GM10847 (cell line): ENCODE measurements around the gene RPL6.
A peak's percentile ranks its signal among the peaks of the same experiment; 100 is the strongest.

Experiments
- POLR2A ChIP-seq: IDR thresholded peaks from 2 replicates; pipeline ENCODE4 v1.6.1; 2011; ENCODE audit not compliant: insufficient read length; ENCODE audit errors: extremely low read depth

Gene RPL6

GRCh38 chr12:112382866-112383265 is 26.5 kb downstream of the RPL6 start:
- no peak for TF ChIP-seq POLR2A

DNA sequence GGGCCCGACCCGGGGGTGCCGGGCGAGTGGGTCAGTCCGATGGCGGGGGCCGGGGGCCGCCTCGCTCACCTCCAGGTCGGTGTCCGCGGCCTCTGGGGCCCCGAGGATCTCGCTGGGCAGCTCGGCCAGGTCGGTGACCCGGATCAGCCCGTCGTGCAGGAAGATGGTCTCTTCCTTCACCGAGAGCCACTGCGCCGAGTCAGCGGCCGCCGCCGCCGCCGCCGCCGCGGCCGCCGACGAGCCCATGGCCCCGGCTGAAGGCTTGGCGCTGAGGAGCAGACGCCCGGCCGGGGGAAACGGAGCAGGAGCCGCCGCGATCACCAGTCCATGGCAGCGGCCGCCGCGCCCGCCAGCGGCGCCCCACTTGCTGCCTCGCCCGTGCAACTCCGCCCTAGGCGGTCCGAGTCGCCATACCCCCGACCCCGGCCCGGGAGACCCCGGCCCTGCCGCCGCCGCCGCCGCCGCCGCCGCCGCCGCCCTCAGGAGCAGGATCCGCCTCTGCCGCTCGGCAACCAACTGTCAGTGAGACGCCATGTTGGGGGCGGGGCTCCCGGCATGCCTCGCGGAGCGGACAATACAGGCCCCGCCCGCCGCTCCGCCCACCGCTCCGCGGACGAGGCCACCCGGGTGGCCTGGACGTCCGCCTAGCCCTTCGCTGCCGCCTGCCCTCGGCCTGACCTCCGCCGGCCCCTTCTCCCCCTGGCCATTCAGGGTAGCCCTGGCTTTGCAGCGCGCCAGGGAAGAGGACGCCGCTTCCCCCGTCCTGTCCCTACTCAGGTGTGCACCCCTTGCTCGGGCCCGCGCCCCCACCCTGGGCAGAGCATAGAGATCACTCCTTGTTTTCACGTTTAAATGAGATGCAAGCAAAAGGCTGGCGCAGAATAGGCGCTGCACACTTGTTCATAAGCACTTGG is 27.3 kb downstream of the RPL6 start, which contains the start of gene HECTD4:
TSS of gene HECTD4 (minus strand) at position 549 of the 914 bp plus-strand sequence. CDS start at position 246, 303 bp downstream.
- TF ChIP-seq POLR2A = peak; percentile 83

- TF ChIP-seq POLR2A = no peak
These were observed 28.0 kb downstream of the RPL6 start for GRCh38 chr12:112381406-112381882.

GRCh38 chr12:112380663-112381405 is 28.6 kb downstream of the RPL6 start:
- no peak for TF ChIP-seq POLR2A

- TF ChIP-seq POLR2A = no peak
These were observed 34.3 kb downstream of the RPL6 start for GRCh38 chr12:112375105-112375504.

- TF ChIP-seq POLR2A = no peak
These were observed 35.2 kb downstream of the RPL6 start for GRCh38 chr12:112374166-112374740.

GRCh38 chr12:112370868-112371510 is 38.4 kb downstream of the RPL6 start:
- TF ChIP-seq POLR2A = no peak

DNA sequence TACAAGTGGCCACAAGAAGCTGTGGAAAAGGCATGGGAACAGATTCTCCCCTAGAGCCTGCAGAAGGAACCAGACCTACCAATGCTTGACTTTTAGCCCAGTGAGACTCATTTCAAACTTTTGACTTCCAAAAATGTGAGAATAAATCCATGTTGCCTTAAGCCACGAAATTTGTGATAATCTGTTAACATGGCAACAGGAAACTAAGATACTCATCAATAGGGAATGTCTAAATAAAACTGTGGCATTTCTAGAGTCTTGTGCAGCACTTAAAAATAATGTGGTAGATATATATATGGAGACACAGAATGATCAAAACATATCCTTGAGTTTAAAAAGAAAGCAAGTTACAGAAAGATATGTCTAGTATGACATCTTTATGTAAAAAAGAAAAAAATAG is 39.2 kb downstream of the RPL6 start:
- TF ChIP-seq POLR2A = no peak

DNA sequence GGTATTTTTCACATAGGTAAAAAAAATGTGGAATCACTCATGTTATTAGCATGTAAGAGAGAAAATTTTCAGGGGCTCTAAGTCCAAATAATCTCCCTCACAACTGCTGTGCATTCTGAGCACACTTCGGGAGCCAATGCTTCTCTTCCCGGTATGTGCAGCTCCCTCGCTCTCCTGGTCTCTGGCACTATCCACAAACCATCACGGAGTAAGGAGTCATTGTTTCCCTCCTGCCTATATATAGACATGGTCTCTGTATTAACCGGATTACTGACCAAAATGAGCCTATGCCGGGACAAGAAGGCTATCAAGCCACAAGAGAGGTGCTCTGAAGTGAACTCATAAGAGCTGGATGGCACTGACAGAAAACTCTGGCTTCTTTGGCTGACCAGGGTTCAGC is 40.5 kb downstream of the RPL6 start:
- no peak for TF ChIP-seq POLR2A

GRCh38 chr12:112367965-112368364 is 41.4 kb downstream of the RPL6 start:
- no peak for TF ChIP-seq POLR2A

DNA sequence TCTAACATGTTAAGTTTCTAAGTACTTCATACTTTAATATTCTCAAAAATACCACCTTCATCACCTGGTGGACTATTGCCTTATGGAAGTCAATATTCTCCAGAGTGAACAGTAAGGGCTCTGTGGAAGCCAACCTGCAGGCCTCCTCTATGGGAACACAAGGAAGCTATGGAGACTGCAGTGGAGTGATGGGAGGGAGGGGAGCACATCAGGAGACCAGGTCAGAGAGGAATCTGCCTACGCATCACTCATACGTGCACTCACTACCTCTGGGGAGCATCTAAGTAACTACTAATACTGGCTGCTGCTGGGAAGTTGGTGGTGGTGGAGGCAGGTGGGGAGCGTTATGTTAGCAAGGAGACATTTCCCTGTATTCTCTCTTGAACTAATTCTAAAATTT is 47.1 kb downstream of the RPL6 start:
- no peak for TF ChIP-seq POLR2A

GRCh38 chr12:112361271-112361670 is 48.1 kb downstream of the RPL6 start:
- TF ChIP-seq POLR2A = no peak

DNA sequence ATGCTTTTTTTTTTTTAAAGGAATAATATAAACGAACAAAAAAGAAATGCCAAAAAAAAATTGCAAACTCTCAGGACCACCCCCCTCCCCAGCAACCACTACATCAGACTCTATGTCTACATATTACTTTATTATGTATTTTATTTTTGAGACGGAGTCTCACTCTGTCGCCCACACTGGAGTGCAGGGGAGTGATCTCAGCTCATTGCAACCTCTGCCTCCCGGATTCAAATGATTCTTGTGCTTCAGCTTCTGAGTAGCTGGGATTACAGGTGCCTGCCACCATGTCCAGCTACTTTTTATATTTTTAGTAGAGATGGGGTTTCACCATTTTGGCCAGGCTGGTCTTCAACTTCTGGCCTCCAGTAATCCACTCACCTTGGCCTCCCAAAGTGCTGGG is 50.1 kb downstream of the RPL6 start:
- TF ChIP-seq POLR2A = no peak

DNA sequence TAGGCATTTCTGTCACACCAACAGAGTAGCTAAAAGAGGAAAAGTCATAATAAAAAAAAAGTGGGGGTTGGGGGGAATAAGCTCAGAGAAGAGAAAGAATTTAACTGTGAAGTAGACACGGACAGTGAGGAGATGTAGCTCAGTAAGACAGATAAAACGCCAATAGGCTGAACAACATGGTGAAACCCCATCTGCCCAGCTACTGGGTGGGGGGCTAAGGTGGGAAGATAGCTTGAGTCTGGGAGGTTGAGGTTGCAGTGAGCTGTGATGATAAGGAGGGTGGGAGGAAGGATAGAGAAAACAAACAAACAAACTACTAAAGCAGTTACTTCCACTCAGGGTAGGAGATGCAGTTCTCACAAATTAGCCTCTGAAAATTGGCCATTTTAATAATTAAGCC is 52.2 kb downstream of the RPL6 start:
- no peak for TF ChIP-seq POLR2A
